GM15510 (cell line): Measurements from ENCODE around the gene WFS1.

Source experiments
- POLR2A ChIP-seq: IDR thresholded peaks from 3 replicates; pipeline ENCODE4 v1.6.1; 2011; ENCODE audit warnings: borderline replicate concordance; ENCODE audit not compliant: insufficient read length; ENCODE audit errors: extremely low read depth

Gene WFS1

GRCh38 chr4:6290769-6291547, 21.3 kb downstream of the WFS1 start:
- no peak for TF ChIP-seq POLR2A

DNA sequence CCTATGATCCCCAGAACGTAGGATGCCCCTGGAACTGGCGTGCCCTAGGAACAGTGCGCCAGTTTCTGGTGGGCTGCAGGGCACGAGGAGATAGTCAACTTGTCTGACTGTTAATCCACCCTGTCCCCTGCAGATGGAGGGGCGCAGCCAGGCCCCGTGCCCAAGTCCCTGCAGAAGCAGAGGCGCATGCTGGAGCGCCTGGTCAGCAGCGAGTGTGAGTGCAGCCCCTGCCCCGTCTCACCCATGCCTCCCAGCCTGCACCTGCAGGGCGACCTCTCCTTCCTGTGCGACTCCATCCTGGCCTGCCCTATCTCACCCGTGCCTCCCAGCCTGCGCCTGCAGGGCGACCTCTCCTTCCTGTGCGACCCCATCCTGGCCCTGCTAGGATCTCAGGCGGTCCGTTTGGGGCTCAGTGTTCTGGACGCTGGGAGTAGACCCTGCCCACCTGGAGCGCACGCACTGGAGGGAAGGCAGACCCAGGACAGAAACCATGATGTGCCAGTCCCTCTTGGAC, 22.2 kb downstream of the WFS1 start:
- no peak for TF ChIP-seq POLR2A

GRCh38 chr4:6292376-6293096, 22.9 kb downstream of the WFS1 start:
- TF ChIP-seq POLR2A = no peak

DNA sequence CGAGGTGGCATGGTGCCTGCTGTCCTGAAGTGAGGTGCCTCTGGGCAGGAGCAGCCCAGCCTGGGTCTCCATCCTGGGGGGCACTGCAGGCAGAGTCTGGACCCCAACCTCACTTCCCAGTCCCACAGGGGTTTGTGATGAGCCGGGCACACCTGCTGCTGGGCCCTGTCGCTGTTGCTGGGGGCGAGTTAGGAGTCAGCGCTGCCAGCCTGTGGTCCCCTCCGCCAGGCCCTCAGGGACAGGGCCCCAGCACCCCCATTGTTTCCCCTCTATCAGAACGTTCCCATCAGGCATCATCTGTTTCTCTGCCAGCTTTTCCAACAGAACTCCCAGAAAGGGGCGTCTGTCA, 23.4 kb downstream of the WFS1 start:
- no peak for TF ChIP-seq POLR2A

DNA sequence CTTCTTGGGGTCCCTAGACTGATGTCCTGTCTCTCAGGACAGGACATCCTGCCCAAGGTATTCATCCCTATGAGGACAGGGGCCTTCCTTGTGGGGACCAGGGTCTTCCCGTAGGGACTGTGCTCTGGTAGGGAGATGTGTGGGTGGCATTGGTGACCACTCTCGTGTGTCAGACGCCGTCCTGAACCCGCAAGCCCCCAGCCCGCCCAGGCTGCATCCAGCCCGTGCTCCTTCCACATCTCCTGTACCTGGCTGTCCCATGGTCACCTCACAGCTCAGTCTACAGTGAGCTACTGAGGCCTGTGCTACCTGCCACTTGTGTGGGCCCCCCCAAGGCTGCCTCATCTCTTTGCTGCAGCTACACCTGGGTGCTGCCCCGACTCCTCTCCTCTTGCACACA, 24.0 kb downstream of the WFS1 start:
- no peak for TF ChIP-seq POLR2A

- no peak for TF ChIP-seq POLR2A
These were observed 25.2 kb downstream of the WFS1 start for GRCh38 chr4:6294705-6295421.

DNA sequence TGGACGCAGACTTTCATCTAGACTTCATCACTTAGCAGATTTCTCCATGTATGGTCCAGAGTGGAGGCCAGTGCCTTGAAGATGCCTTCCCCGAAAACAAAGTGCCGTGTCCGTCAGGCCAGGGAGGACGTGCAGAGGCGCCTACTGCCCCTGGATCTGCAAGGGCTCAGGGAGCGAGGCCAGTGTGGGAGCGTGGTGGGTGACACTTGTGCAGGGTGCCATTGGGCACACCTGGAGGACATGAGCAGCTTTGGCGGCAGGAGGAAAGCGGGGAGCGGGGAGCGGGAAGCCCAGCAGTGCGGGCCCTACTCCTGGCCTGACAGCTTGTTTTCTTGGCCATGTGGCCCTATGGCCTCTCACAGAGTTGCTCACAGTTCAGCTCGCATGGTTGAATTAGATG, 25.8 kb downstream of the WFS1 start:
- TF ChIP-seq POLR2A = no peak

DNA sequence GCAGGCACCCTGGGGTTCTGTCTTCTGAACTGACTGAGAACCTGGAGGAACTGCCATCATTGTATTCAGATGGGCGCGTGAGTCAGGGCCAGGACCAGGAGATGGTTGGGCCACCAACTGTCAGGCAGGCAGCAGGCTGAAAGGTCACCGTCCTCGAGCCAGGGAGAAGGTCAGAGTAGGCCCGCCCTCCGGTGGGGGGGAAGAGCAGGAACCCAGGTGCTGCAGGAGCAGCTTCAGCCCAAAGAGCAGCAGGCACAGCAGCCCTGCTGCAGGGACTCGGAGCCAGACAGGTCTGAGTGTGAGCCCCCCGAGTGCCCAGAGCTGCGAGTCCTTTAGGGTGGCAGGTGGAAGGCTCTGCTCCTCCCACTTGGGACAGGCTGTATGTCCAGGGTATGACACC, 26.4 kb downstream of the WFS1 start:
- no peak for TF ChIP-seq POLR2A

DNA sequence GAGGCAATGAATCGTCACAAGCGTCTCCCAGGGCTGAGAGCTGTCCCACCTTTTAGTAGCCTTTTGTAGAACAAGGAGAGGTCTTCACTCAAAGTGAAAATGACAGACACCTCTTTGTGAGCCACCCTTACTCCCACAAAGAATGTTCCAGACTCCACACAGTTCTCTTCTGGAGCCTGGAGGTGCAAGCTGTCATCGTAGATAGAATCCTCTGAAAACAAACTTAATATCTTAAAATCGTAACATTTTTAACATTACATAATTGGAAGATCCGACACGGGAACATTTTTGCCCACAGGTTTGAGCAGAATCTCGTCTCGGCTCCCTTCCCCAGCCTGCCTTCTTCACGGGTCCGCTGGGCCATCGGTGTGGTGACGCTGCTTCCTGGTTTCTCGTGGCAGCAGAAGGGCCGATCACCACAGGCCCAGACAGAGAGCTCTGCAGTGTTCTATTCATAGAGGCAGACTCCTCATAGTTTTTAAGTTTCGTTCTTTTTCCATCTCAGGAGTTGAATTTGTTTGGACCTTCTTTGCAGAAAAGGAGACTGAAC, 27.7 kb downstream of the WFS1 start:
- no peak for TF ChIP-seq POLR2A

DNA sequence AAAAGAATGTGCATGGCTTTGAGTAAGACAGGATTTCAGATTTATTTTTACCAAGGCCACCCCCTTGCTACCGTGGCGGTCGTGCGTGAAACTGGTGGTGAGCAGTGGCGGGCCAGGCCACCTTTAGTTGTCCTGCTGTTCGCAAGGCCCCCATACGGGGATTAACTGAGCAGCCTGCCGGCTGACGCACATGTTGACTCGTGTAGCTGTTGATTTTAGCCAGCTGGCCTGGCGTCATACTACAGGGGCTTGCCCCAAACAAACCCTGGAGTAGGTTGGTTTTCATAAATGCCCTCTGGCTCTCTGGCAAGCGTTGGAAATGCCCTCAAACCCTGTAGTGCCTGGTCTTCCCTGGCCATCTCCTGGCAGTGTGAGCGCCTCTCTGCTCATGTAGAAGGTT, 28.4 kb downstream of the WFS1 start:
- no peak for TF ChIP-seq POLR2A

DNA sequence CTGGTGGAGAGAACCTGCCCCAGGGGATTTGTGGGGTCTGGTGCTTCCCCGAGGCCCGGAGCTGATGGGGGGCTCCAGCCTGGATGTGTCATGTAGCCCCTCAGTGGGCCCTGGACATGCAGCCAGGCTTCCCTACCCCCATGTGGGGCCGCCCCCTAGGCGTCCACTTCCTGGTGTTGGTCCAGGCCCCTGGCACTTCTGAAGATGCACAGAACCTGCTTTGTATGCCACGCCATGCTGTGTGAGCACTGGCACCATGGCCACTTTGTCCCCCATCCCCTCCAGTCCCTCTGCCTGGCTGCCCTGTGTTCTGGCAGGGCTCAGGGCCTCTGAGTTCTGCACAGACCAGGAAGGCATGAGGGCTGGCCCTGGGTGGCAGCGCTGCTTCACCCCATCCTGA, 29.2 kb downstream of the WFS1 start:
- TF ChIP-seq POLR2A = no peak

GRCh38 chr4:6299875-6300274, 30.2 kb downstream of the WFS1 start:
- TF ChIP-seq POLR2A = no peak

GRCh38 chr4:6300359-6300758, 30.7 kb downstream of the WFS1 start:
- no peak for TF ChIP-seq POLR2A

- TF ChIP-seq POLR2A = no peak
These were observed 31.5 kb downstream of the WFS1 start for GRCh38 chr4:6301051-6301731.
